ENCODE data around the gene SAXO1.
"Not testable (repeated sequence)": the region's sequence is repeated elsewhere in the genome, so short reads cannot be mapped to it uniquely, and the experiment has no call there.

SAXO1 gene

GRCh38 chr9:18999173-18999785, 33.7 kb downstream of the SAXO1 start:
- DNase-seq, result no peak

GRCh38 chr9:18997151-18997550, 35.9 kb downstream of the SAXO1 start:
- DNase-seq, result no peak

- no peak for DNase-seq
Measured at GRCh38 chr9:18996211-18996610, 36.8 kb downstream of the SAXO1 start.

GRCh38 chr9:18994263-18994916, 38.6 kb downstream of the SAXO1 start:
- DNase-seq, result no peak

- not testable (repeated sequence) for DNase-seq
Measured at GRCh38 chr9:18991197-18991596, 41.8 kb downstream of the SAXO1 start.

GRCh38 chr9:18990494-18990893, 42.5 kb downstream of the SAXO1 start:
- no peak for DNase-seq

GRCh38 chr9:18989865-18990264, 43.1 kb downstream of the SAXO1 start:
- DNase-seq, result no peak

- no peak for DNase-seq
Measured at GRCh38 chr9:18989097-18989496, 43.9 kb downstream of the SAXO1 start.

GRCh38 chr9:18988003-18988402, 45.0 kb downstream of the SAXO1 start:
- no peak for DNase-seq

- DNase-seq, result no peak
Measured at GRCh38 chr9:18985996-18986395, 47.0 kb downstream of the SAXO1 start.

- DNase-seq, result no peak
Measured at GRCh38 chr9:18985464-18985951, 47.5 kb downstream of the SAXO1 start.

GRCh38 chr9:18982262-18982620, 50.8 kb downstream of the SAXO1 start:
- DNase-seq, result no peak

GRCh38 chr9:18981476-18982261, 51.3 kb downstream of the SAXO1 start:
- DNase-seq, result no peak

GRCh38 chr9:18980189-18980588, 52.8 kb downstream of the SAXO1 start:
- no peak for DNase-seq

GRCh38 chr9:18979367-18979766, 53.6 kb downstream of the SAXO1 start:
- DNase-seq, result no peak

GRCh38 chr9:18978188-18978587, 54.8 kb downstream of the SAXO1 start:
- DNase-seq, result no peak

- no peak for DNase-seq
Measured at GRCh38 chr9:18976709-18977531, 56.1 kb downstream of the SAXO1 start.

GRCh38 chr9:18976221-18976708, 56.7 kb downstream of the SAXO1 start:
- DNase-seq, result no peak

GRCh38 chr9:18973348-18973747, 59.7 kb downstream of the SAXO1 start:
- DNase-seq, result no peak

- no peak for DNase-seq
Measured at GRCh38 chr9:18972675-18973074, 60.3 kb downstream of the SAXO1 start.

GRCh38 chr9:18971909-18972308, 61.1 kb downstream of the SAXO1 start:
- DNase-seq, result no peak

- no peak for DNase-seq
Measured at GRCh38 chr9:18971404-18971803, 61.6 kb downstream of the SAXO1 start.

GRCh38 chr9:18970393-18970792, 62.6 kb downstream of the SAXO1 start:
- DNase-seq, result no peak

Measured in CD4-positive, alpha-beta T cell treated with Interferon alpha-2 for 1 hour (primary cell).